Stimulated activated CD4-positive, alpha-beta T cell treated with anti-CD3 and anti-CD28 coated beads, Interleukin-4, amount 100 ng/mL, for 48 hours (primary cell): ENCODE data around the gene DDX4.

Experiments used
- DNase-seq, 2 donors: peaks; one replicate each; pipeline ENCODE4 v3.0.0-alpha.2; 2020; ENCODE audit warnings: low read depth in 2 of 2

The DDX4 gene

DNA sequence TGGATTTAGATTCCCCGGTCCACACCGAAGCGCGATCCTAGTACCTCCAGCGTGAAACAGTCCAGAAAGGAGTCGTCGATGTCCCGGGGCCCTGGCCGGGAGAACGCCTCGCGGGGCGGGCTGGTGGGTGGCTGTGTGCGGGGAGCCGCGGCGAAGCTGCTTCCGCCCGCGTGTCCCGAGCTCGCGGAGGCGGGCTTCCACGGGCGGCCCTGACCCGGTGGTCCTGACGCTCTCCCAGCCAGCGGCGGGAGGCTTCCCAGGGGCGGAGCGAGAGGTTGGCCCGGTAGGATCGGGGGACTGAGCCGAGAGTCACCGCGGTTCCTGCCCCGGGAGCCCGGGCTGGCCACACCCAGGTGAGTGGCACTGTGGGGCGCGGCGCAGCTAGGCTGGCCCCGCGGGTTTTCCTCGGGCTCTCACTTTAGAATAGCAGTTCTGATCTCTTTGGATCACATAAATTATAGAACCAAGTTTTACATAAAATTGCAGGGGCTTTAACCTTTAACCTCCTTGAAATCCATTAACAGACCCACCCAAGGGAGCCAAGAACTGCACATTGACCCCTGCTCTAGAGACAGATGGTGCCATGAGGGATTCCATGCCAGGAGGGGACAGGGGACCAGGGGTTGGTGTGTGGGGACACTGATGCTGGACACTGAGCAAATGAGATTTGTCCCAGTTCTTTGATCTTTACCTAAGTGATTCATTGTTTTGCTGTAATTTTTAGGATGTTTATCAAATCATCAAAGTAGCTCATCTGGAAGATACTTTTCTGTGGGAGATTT lies 84.1 kb downstream of the DDX4 start:
- DNase-seq = no peak

DNA sequence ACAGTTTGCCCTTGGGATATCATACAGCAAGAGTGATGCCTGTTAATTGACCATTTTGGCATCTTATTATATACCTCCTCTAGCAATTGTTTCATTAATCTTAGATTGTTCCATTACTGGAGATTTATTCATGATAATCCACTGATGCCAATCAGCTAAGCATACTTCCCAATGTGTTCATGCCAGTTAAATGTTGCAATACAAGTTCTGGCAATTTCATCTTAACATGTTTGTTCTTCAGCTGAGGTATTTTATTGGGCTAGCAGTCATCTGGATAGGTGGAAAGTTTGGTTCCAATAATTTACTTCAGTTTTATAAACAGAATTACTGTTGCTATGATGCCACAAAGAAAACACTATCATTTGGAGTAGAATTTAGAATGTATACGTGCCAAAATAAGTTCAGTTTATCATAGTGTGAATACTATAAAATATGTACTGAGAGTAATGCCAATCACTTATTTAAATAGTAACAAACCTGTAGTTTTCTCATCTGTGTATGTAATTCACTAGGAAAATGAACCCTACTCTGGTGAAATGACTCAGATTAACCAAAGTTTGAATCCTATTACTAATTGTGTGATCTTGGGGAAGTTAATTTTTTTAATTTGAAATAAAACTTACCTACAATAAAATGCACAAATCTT lies 85.4 kb downstream of the DDX4 start:
- no peak for DNase-seq

DNA sequence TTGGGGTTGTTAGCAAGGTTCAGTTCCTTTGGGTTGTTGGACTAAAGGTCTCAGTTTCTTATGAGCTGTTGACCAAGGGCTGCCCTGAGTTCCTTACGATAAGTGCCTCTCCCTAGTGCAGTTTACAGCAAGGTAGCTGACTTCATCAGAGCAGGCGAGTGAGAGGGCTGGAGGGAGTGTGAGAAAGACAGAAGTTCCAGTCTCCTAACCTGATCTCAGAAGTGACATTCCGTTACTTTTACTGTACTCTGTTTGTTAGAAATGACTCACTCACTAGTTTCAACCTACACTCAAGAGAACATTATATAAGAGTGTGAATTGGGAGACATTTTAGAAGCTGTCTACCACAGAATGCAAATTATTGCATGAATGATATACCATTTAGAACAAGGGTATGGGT lies 92.1 kb downstream of the DDX4 start:
- DNase-seq = no peak

DNA sequence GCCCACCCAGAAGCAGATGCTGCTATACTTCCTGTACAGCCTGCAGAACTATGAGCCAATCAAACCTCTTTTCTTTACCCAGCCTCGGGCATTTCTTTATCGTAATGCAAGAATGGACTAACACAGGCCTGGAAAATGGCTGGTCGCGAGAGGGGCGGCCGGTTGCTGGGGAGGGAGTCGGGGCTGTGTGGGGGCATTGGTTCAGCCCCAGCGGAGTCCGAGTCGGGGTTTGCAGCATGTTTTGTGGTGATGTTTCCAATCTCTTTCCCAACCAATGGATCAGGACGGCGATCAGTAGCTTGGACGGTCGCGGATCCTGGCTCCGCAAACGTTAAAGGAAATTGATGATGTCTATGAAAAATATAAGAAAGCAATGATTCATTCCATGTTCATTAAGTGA lies 94.6 kb downstream of the DDX4 start:
- no peak for DNase-seq

DNA sequence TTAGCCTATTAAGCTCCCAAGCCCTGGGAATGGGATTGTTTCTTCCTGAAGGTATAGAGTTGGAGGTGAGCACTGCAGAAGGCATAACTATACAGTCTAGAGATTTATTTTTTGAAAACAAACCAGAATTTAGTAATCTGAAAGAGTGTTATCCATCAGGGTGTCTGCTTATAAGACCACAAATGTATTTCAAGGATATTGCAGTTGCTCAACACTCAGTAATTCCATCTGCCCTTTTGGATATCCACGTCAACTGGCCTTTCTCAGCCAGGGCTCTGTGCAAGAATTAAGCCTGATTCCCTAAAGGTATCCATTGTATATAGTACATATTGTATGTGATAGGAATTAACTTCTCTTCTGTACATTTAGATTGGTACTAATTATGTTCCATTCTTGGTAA lies 98.3 kb downstream of the DDX4 start:
- DNase-seq = no peak

DNA sequence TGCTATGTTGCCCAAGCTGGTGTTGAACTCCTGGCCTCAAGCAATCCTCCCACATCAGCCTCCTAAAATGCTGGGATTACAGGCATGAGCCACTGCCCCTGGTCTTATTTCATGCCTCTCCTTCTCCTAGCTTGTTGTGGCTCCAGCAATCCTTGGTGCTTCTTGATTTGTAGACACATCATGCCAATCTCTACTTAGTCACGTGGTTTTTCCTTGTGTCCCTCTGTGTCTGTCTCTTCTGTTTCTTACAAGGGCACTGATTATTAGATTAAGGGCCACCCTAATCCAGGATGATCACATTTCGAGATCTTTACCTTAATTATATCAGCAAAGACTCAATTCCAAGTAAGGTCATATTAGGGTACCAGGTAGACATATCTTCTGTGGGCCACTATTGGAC lies 104.1 kb downstream of the DDX4 start:
- no peak for DNase-seq

- DNase-seq = no peak
Measured at GRCh38 chr5:55847837-55848236, 110.0 kb downstream of the DDX4 start.

- DNase-seq = no peak
Measured at GRCh38 chr5:55848783-55849182, 110.9 kb downstream of the DDX4 start.

GRCh38 chr5:55850839-55851674 lies 113.2 kb downstream of the DDX4 start, which contains the start of gene IL31RA:
Gene IL31RA, plus strand, starts transcription at chr5:55851357. Its CDS starts 214 bp downstream, at chr5:55851571.
- DNase-seq = no peak

GRCh38 chr5:55851675-55851979 lies 113.8 kb downstream of the DDX4 start:
- no peak for DNase-seq

DNA sequence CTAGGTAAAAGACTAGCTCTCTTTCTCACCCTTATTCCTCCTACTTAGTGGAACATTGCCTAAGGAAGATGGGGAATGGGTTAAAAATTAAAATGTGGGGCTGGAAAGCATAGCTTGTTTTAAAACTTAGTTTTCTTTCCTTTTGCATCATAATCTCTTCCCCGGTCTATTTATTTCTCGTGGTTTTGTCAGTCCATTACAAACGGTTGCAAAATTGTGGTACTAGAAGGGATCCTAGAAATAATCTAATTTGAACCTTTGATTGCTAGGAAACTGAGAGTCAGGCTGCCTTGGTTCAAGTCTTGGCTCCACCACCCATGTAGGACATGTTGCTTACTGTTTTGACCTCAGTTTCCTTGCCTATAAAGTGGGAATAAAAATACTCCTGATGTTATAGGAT lies 114.6 kb downstream of the DDX4 start:
- DNase-seq = no peak

DNA sequence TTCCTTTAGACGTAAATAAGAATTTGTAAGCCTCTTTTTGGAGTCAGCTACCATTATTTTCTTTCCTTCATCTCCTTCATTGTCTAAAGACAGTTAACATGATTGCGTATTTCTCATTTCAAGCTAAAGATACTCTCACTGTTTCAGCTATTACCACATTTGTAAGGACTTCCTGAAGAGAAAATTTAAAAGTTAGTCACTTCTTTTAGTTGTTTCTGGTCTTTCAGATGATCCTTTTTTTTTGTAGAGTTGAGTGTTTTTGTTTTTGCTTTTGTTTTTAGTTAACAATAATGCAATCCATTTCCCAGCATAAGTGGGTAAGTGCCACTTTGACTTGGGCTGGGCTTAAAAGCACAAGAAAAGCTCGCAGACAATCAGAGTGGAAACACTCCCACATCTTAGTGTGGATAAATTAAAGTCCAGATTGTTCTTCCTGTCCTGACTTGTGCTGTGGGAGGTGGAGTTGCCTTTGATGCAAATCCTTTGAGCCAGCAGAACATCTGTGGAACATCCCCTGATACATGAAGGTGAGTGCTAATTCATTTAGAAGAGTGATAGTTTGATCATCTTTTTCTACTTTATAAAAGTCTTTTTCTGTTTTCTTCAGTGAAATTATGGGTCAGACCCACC lies 115.3 kb downstream of the DDX4 start:
- DNase-seq = no peak

DNA sequence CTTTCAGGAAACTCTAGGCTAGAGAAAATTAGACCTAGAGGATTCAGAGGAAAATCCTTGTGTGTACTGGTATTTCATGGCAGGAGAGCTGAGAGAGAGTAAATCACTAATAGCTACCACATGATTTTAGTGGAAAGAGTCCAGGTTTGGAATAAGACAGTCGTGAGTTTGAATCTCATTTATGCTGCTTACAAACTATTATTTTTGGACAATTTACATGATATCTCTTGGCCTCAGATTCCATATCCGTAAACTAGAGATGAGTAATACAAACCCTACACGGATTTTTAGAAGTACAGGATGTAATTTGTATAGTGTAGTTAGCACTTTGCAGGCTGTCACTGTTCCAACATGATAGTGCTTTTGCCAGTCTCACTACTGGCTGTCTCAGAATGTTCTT lies 116.0 kb downstream of the DDX4 start:
- no peak for DNase-seq

DNA sequence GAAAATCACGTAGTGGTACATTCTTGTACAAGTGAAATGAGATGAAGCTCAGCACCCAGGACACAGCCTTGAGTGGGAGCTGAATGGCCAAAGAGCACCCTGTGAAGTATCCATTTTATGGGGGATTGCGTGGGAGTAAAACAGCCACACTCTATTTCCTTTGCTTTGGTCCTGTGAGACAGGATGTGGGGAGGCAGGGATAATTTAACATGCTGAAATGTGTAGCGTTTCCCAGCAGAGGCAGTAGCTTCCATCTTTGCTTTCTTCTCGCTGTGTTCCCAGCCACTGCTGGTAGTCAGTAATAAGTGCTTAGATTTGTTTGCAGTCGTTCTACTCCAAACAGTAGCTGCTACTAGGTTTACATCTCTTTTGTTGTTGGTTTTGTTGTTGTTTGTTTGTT lies 117.6 kb downstream of the DDX4 start:
- no peak for DNase-seq

- DNase-seq = no peak
Measured at GRCh38 chr5:55856516-55857246, 118.8 kb downstream of the DDX4 start.

DNA sequence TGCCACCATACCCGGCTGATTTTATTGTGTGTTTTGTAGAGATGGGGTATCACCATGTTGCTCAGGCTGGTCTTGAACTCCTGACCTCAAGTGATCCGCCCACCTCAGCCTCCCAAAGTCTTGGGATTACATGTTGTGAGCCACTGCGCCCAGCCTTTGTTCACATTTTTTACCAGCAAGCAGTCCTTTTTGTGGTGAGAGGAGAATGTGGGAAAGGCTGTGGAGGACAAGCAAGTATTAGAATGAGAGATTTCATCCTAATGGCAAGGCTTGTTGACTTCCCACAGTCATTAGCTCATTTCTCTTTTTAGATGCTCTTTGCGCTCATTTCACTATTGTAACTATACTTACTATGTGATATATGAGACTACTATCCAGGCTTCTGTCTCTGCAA lies 119.4 kb downstream of the DDX4 start:
- DNase-seq = no peak

GRCh38 chr5:55858104-55858503 lies 120.2 kb downstream of the DDX4 start:
- no peak for DNase-seq

- no peak for DNase-seq
Measured at GRCh38 chr5:55860288-55860687, 122.4 kb downstream of the DDX4 start.

- DNase-seq = no peak
Measured at GRCh38 chr5:55860709-55861108, 122.8 kb downstream of the DDX4 start.

DNA sequence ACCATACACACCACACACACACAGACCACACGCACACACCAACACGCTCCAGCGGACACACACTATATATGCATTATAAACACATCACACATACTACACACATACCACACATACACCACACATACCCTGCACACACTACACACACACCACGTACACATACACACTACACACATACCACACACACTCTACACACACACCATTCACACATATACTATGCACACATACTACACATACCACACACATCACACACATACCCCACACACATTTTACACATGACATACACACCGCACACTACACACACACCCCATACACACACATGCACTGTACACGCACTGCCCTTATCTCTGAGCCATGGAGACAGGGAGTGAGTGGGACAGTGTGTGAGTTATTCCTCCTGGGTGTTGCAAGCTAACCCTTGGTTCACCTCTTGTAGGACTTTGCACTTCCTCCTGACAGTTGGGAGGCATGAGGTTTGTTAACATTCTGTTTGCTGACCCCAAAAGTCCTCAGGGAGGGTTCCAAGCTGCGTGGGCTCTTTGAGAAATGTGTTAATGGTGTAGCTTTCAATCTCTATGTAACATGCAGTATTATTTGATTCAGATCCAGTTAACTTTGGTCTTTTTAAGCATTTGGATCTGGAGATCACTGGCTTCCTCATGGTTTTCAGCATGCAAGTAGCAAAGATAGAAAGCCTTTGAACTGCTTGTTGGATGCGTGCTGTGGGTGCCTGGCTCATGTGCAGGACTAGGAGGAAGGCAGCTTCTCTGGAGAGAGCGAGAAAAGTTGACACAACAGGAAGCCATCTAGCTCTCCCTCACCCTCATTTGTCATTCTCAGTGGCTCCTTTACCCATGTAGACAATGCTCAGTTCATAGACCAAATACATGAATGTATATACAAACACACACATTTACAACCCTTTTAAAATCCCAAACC lies 127.0 kb downstream of the DDX4 start:
- no peak for DNase-seq

- no peak for DNase-seq
Measured at GRCh38 chr5:55865831-55866230, 128.0 kb downstream of the DDX4 start.
